COLO829 (cell line): ENCODE measurements around the gene LRRC37A.
"Not testable (repeated sequence)": the region's sequence is repeated elsewhere in the genome, so short reads cannot be mapped to it uniquely, and the experiment has no call there.

Experiments used
- DNase-seq: peaks from one replicate; pipeline ENCODE4 v3.0.0; 2012; ENCODE audit warnings: low spot score

The LRRC37A gene

GRCh38 chr17:46294831-46295230, at the start of gene LRRC37A:
LRRC37A (plus strand) TSS chr17:46295131; CDS start chr17:46295134, 3 bp downstream.
- DNase-seq: not testable (repeated sequence)

- DNase-seq: not testable (repeated sequence)
Measured at GRCh38 chr17:46249153-46249552, 45.8 kb upstream of the LRRC37A start.

- not testable (repeated sequence) for DNase-seq
Measured at GRCh38 chr17:46252804-46253203, 42.1 kb upstream of the LRRC37A start.

- not testable (repeated sequence) for DNase-seq
Measured at GRCh38 chr17:46253722-46254121, 41.2 kb upstream of the LRRC37A start.

GRCh38 chr17:46254215-46254614, 40.7 kb upstream of the LRRC37A start:
- not testable (repeated sequence) for DNase-seq

- not testable (repeated sequence) for DNase-seq
Measured at GRCh38 chr17:46256369-46256768, 38.6 kb upstream of the LRRC37A start.

- DNase-seq: not testable (repeated sequence)
Measured at GRCh38 chr17:46259845-46260661, 34.9 kb upstream of the LRRC37A start.

- DNase-seq: no peak
Measured at GRCh38 chr17:46262271-46262670, 32.7 kb upstream of the LRRC37A start.

GRCh38 chr17:46264456-46265198, 30.3 kb upstream of the LRRC37A start:
- peak; percentile 5 for DNase-seq

GRCh38 chr17:46266063-46266655, 28.8 kb upstream of the LRRC37A start:
- not testable (repeated sequence) for DNase-seq

GRCh38 chr17:46266656-46267544, 28.0 kb upstream of the LRRC37A start:
- DNase-seq: peak; percentile 43

- no peak for DNase-seq
Measured at GRCh38 chr17:46270032-46270431, 24.9 kb upstream of the LRRC37A start.

GRCh38 chr17:46273541-46274236, 21.2 kb upstream of the LRRC37A start:
- no peak for DNase-seq

- no peak for DNase-seq
Measured at GRCh38 chr17:46274238-46274637, 20.7 kb upstream of the LRRC37A start.

GRCh38 chr17:46276728-46277479, 18.0 kb upstream of the LRRC37A start:
- DNase-seq: not testable (repeated sequence)

- not testable (repeated sequence) for DNase-seq
Measured at GRCh38 chr17:46281336-46281735, 13.6 kb upstream of the LRRC37A start.

GRCh38 chr17:46282635-46283034, 12.3 kb upstream of the LRRC37A start:
- DNase-seq: not testable (repeated sequence)

GRCh38 chr17:46284467-46284866, 10.5 kb upstream of the LRRC37A start:
- not testable (repeated sequence) for DNase-seq

- not testable (repeated sequence) for DNase-seq
Measured at GRCh38 chr17:46285500-46285899, 9.4 kb upstream of the LRRC37A start.

GRCh38 chr17:46286764-46287221, 8.1 kb upstream of the LRRC37A start:
- peak; percentile 20 for DNase-seq
